NCI-H1436 (cell line): Measurements from ENCODE around the gene LMNTD1.
"Not testable (repeated sequence)": the region's sequence is repeated elsewhere in the genome, so short reads cannot be mapped to it uniquely, and the experiment has no call there.

ENCODE experiments used
- DNase-seq: peaks from one replicate; lab custom pipeline; 2025; lab: John Stamatoyannopoulos, UW

The LMNTD1 gene

GRCh38 chr12:25491396-25492325 lies 61.4 kb downstream of the LMNTD1 start:
- DNase-seq: no peak

DNA sequence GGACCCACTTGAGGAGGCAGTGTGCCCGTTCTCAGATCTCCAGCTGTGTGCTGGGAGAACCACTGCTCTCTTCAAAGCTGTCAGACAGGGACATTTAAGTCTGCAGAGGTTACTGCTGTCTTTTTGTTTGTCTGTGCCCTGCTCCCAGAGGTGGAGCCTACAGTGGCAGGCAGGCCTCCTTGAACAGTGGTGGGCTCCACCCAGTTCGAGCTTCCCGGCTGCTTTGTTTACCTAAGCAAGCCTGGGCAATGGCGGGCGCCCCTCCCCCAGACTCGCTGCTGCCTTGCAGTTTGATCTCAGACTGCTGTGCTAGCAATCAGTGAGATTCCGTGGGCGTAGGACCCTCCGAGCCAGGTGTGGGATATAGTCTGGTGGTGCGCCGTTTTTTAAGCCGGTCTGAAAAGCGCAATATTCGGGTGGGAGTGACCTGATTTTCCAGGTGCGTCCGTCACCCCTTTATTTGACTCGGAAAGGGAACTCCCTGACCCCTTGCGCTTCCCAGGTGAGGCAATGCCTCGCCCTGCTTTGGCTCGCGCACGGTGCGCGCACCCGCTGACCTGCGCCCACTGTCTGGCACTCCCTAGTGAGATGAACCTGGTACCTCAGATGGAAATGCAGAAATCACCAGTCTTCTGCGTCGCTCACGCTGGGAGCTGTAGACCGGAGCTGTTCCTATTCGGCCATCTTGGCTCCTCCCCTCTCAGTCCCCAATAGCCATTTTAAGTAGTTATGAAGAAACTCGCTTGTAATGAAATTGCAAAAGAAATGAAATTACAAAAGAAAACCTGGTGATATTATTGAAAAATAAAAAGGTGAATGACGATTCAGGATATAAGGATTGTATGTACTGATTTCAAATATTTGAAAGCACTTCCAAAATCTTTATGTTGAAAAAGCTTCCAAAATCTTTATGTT lies 63.9 kb downstream of the LMNTD1 start:
- not testable (repeated sequence) for DNase-seq

- no peak for DNase-seq
Observed at GRCh38 chr12:25482625-25483024, 70.5 kb downstream of the LMNTD1 start.

DNA sequence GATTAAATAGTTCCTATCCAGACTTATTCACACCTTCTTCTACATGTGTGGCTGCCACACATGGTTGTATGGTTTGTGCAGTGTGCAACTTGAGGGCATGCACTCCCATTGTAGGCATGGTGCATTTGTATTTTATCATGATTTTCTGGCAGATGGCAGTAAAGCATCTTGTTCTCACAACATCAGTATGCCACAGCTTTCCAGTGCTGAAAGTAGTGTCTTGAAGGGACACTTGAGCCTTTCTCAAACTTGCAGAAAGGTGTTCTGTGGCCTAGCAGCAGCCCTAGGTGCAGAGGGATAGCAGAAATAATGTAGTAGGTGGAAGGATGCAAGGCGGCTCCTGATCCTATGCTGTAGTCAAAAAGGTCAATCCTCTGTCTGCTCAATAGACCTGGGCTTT lies 72.9 kb downstream of the LMNTD1 start:
- DNase-seq: no peak

DNA sequence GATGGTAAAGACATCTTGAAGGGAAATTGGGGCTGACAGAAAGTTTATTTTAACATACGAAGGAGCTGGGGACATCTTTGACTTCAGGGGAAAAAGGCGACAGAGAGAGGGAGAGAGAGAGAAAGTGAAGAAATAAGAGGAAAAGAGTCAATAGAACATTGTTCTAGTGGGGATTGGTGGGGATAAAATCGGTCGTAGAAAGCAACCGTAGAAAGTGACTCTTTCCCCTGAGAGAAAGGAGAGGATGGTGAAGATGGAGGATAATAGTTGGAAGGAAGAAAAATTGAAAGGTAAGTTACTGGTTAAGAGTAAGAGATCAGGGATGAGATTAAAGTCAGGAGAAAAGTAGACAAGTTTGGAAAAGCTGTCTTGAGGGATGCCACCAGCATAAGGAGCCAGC lies 75.9 kb downstream of the LMNTD1 start:
- DNase-seq: no peak

- DNase-seq: no peak
Observed at GRCh38 chr12:25472453-25472852, 80.6 kb downstream of the LMNTD1 start.

- DNase-seq: no peak
Observed at GRCh38 chr12:25469861-25470260, 83.2 kb downstream of the LMNTD1 start.

DNA sequence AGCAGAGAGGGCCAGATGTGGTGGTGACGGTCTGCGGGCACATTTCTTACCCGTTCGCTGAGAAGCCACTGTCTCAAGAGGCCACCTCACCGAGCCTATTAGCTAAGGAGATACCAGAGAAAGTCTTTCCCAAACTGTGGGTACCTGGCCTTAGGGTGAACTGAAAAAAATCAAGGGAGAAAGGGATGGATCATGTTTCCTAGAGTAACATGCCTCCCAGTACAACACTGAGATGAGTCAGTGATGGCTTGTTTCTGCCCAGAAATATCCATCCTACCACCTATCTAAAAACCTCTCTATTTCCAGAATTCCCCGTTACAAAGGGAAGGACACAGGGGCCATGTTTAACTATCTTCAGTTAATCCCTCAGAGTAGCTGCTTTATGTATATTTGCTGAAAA lies 83.7 kb downstream of the LMNTD1 start:
- no peak for DNase-seq

DNA sequence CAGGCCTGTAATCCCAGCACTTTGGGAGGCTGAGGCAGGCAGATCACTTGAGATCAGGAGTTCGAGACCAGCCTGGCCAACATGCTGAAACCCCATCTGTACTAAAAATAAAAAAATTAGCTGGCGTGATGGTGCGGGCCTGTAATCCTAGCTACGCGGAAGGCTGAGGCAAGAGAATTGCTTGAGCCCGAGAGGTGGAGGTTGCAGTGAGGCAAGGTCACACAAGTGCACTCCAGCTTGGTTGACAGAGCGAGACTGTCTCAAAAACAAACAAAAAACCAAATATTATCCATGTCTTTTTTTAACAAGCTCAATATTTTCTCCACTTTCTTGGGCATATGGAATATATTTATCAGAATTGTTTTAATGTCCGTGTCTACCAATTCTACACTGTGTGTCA lies 89.6 kb downstream of the LMNTD1 start:
- DNase-seq: no peak

GRCh38 chr12:25463005-25463404 lies 90.1 kb downstream of the LMNTD1 start:
- DNase-seq: no peak

DNA sequence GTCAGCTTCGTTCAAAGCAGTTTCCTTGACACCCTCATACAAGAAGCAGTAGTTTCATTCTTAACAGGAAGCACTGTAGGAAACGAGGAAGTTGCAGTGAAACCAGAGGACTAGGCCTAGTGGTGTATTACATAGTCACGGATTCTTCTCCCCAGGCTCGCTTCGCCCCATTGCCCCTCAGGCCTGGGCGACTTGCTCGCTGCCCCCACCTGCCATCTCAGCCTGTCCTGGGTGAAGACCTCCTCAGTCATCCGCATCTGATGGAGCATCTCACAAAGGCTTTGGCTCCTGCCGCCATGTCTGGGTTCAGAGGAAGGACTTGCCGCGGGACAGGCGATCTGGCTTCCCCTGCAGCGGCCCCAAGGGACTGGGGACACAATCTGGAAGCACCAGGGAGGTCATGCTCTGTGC lies 93.5 kb downstream of the LMNTD1 start:
- DNase-seq: no peak

DNA sequence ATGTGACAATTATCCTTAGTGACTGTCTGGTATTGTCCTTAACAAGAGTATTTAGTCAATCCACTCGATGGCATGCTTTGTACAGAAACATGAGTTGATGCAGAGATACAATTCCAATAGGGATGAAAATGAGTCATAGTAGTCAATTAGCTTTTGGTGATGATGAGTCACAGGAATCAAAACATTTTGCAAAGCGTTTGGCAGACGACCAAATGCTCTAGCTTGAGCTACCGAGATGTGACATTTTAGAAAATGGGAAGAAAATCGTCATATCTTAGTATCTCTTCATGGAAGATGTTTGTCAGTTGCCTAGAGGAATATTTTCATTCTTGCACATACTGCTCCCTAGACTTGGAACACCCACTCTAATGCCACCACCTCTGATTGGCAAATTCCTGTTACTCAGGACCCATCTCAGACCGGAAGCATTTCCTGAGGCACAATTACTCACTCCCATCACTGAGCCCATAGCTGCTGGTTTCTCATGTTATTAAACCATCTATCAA lies 95.0 kb downstream of the LMNTD1 start:
- no peak for DNase-seq

- no peak for DNase-seq
Observed at GRCh38 chr12:25456474-25456873, 96.6 kb downstream of the LMNTD1 start.

- DNase-seq: no peak
Observed at GRCh38 chr12:25455696-25456095, 97.4 kb downstream of the LMNTD1 start.

DNA sequence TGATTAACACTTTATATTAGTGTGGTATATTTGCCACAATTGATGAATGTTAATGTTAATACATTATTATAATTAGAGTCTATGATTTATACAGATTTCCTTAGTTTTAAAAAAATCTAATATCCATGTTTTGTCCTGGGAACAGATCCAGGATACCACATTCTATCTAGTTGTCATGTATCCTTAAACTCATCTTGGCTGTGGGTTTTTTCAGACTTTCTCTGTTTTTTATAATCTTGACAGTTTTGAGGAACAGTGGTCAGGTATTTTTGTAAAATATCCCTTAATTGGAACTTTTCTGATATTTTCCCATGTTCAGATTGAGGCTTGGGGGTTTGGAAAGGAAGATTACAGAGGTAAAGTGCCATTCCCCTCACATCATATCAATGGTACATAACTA lies 104.1 kb downstream of the LMNTD1 start:
- no peak for DNase-seq

DNA sequence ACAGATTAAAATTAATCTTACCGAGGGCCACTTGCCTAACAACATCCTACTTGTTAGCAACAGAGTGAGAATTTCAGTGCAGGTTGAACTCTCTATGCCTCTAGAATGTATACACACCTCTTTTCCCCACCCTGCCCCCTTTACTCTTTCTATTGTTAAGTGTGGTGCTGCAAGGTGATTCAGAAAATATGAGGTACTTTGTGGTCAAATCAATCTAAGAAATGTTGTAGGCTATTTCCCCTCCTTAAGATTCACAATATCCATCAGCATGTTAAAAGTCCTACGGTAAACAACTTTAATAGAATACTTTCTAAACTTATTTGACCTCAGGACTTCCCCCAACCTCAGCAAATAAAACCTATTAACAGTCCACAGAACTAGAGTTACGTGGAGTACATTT lies 106.0 kb downstream of the LMNTD1 start:
- no peak for DNase-seq

GRCh38 chr12:25438638-25439037 lies 114.4 kb downstream of the LMNTD1 start:
- DNase-seq: no peak

DNA sequence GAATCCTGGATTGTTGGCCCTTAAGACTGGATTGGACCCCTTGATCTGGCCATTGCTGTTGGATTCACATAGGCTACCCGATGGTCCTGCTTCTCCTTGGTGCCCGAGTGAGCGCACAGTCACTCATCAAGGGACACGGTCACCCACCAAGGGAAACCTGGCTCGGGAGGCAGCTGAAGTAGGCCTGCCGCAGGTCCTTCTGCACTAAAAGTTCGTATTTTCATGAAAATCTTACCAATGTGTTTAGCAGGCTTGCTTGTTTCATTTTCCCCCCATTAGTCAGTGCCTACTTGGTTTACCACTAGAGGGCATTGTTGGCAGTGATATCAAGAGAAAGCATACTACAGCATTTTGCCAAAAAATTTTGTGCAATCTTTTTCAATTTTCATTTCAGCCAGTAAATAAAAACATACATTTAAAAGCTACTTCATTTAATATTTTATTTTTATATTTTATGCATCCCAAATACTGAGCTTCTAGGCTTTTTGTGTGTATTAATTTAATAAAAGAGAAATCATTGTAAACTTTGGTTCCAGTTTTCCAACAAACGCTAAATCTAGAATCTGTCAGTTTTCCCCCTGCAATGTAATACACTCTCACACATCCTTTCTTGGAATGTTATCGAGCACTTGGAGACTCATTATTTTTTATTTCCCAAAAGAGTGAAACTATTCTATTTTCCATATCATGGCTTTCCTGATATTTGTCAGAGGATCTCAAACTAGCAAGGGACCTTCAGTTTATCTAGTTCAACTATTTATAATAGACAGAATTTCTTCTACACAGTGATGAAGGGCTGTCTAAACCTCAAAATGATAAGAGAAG lies 116.7 kb downstream of the LMNTD1 start:
- peak; percentile 37 for DNase-seq

DNA sequence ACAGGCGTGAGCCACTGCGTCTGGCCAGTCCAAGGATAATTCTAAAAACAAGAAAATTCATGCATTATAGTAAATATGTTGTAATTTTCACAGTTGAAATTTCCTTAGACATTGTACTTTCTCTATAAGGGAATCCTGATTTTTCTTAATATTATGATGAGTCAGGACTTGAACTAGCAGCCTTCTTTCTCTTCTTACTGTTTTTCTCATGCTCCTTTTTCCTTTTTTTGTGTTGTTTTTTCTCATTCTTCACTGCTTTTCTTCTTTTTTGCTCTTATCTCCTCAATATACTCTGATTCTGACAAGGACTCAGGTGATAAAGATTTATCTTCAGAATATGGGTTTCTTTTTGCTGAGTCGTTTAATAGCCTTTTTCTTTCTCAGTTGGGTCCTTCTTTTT lies 117.7 kb downstream of the LMNTD1 start:
- no peak for DNase-seq

DNA sequence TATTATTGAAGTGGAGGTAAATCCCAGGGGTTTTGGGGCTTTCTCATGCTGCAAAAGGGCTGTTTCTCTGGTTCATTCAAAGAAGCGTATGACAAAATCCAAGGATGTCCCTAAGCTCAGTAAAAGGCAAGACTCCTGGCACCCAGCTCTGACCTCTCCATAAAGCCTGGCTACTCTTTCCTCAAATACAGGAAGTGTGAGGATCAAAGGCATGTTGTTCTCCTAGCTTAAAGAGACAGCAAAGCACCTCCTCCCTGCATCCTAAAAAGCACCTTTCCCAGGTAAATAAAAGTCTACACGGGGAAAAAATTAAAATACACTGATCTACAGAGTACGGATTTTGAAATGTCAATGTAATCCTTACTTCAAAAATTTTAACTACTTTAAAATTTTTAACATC lies 118.6 kb downstream of the LMNTD1 start:
- no peak for DNase-seq

- no peak for DNase-seq
Observed at GRCh38 chr12:25433581-25434325, 119.3 kb downstream of the LMNTD1 start.
